GM20431 (cell line): ENCODE data around the gene GAS2.

ENCODE experiments used
- in situ Hi-C: fragments of 300-500 bp; cut with MseI, MboI; formaldehyde crosslinking; loops from one replicate; pipeline ENCODE4 v1.15.0; 2020; ENCODE audit warnings: low sequenced_read_pairs; ENCODE audit not compliant: unreplicated experiment

The GAS2 gene

GRCh38 chr11:22780952-22781593 is 114.7 kb downstream of the GAS2 start:
- in situ Hi-C loops, result loop anchor here (25.0 kb wide), 2 partner anchors 444 to 594 kb away; partner anchors contain the start of genes ANO5 and SLC17A6

GRCh38 chr11:22785251-22785650 is 118.8 kb downstream of the GAS2 start:
- in situ Hi-C loops, result loop anchor here (25.0 kb wide), 2 partner anchors 448 to 598 kb away; partner anchors contain the start of genes ANO5 and SLC17A6

DNA sequence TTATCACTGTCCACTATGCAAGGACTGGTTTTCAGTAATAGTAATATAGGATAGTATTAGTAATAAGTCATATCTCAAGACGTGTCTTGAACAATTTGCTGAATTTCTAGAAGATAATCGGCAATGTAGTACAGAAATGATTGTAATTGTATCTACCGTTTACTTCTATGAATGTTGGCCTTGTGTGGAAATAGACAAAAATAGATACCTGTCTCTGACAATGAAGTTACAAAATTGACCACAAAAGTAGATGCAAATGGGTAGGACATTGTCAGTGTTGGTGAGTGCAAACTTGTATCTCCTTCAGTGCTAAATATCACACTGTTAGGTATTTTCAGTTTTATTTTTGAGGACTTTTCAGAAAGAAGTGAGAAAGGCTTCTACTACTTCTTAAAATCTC is 120.1 kb downstream of the GAS2 start:
- in situ Hi-C loops, result loop anchor here (25.0 kb wide), 2 partner anchors 449 to 599 kb away; partner anchors contain the start of genes ANO5 and SLC17A6

DNA sequence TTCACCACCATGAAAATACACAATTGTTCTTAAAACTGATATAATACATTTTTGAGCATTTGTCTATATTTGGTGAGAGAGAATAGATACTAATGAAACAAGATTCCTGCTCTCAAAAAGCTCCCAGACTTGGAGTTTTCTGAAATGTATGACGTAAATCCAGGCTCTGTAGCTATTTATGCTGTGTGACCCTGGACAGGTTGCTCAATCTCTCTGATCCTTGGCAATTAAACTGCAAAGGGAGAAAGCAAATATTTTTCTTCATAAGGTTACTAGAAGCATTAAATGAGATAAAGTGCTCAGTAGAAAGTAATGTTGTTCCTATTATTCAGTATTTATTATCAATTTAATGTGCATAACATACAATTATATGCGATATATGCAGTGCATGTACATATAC is 120.6 kb downstream of the GAS2 start:
- in situ Hi-C loops, result loop anchor here (25.0 kb wide), 2 partner anchors 450 to 600 kb away; partner anchors contain the start of genes ANO5 and SLC17A6

GRCh38 chr11:22787551-22788162 is 121.2 kb downstream of the GAS2 start:
- in situ Hi-C loops, result loop anchor here (25.0 kb wide), 2 partner anchors 450 to 600 kb away; partner anchors contain the start of genes ANO5 and SLC17A6

GRCh38 chr11:22792497-22792896 is 126.1 kb downstream of the GAS2 start:
- in situ Hi-C loops, result loop anchor here (25.0 kb wide), 2 partner anchors 455 to 605 kb away; partner anchors contain the start of genes ANO5 and SLC17A6

GRCh38 chr11:22795914-22796313 is 129.5 kb downstream of the GAS2 start:
- in situ Hi-C loops, result loop anchor here (25.0 kb wide), 2 partner anchors 459 to 609 kb away; partner anchors contain the start of genes ANO5 and SLC17A6

DNA sequence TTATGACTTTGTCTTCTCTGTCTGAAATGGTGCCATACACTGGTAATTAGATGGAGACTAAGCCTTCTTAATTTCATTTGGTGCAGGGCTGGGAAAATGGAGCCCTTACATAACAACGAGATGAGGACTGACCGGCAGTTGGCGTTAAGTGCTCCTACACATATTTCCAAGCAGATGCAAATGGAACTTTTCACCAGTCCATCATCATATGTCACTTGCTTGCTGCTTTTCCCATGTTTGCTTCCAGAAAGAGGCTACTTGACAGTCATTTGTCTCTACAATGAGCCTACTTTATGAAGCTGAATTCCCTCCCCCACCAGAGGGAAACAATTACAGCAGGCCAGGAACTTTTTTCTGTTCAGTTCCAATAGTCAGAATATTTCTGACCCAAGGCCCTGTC is 130.6 kb downstream of the GAS2 start:
- in situ Hi-C loops, result loop anchor here (25.0 kb wide), 2 partner anchors 460 to 610 kb away; partner anchors contain the start of genes ANO5 and SLC17A6

- in situ Hi-C loops, result loop anchor here (25.0 kb wide), 2 partner anchors 462 to 612 kb away; partner anchors contain the start of genes ANO5 and SLC17A6
Observed at GRCh38 chr11:22798901-22799300, 132.5 kb downstream of the GAS2 start.

- in situ Hi-C loops, result no loop called here
Observed at GRCh38 chr11:22800482-22800881, 134.1 kb downstream of the GAS2 start.

DNA sequence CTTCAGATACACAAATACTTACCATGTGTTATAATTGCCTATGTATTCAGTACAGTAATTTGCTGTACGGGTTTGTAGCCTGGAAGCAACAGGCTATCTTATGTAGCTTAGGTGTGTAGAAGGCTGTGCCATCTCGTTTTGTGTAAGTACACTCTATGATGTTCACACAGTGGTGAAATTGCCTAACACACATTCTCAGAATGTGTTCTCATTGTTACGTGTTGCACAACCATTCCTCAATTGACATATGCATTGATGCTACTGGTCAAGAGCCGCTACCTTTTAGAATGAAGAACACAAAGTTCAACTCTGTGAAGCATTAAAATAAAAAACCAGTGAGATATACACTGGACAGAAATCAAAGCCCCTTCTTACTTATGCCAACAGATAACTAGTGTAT is 136.4 kb downstream of the GAS2 start:
- in situ Hi-C loops, result no loop called here

DNA sequence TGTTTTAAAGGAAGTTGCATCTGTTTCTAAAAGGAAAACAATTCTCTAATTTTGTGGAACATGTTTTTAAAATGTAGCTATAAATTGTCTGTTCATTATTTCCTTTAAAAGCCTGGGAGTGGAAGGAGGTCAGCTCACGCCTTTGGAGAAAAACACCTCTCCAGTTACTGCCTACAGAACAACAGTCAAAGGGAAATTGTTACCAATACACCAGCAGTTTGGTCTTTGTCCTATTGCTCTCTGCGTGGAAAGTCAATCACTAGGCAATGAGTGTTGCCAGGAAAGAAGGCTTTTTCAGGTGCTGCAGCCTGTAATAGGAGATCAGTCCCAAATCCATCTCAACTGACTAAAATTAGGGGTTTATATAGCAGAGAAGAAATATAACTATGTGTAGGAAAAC is 141.0 kb downstream of the GAS2 start:
- in situ Hi-C loops, result no loop called here

DNA sequence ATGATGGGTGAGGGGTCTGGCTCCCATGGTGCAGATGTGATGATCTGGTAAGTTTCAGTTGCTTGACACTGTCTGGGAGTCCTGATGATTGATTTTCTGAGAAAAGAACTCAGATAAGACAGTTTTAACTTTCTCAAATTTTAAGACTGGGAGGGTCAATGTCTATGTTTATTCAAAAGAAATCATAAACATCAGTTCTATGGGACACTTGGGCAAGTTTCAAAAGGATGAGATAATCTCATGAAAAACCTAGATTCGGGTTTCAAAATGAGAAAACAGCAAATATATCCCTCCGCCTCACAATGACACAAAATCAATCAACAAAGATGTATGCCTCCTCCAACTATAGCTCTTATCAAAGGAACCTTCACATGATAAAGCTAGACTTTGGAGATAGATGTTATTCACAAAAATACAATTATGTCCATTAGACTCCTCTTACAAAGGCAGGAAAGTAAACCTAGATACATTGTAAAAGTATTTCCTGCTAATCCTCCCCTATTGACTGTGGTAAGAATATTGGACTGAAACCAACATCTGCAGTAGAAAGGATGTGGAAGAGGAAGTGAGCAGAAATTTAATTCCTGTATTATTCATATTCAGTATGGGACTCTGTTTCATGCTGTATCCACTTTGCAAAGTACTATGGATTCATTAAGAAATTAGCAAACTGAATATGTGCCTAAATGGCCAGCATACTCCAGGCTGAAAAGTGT is 141.6 kb downstream of the GAS2 start:
- in situ Hi-C loops, result no loop called here

DNA sequence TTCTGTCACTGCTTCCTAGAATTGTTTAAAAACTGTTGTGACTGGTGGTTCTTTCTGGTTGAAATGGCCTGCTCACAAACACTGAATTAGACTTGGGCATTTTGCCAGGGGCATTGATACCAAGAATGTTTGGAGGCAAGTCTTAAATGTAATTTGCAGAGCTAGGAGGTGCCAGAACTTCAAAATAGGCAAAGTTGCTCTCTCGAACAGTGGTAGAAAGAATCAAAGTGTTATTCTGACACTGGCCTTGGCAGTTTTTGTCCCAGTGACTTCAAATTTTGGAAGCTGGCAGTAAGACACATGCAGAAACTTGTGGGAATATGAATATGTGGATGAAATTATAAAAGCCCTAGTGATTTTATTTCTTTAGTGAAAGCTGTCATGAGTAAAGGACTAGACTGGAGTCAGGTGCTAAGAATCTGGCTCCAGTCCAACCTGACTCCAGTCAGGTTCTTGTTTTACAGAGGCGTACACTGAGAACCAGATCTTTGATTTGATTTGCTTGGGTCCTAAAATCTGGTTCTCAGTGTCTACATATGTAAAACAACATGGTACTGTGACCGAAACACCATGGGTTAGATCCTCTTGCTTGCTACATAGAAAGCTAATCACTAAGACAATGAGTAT is 142.3 kb downstream of the GAS2 start:
- in situ Hi-C loops, result no loop called here

- in situ Hi-C loops, result no loop called here
Observed at GRCh38 chr11:22809893-22810292, 143.5 kb downstream of the GAS2 start.

DNA sequence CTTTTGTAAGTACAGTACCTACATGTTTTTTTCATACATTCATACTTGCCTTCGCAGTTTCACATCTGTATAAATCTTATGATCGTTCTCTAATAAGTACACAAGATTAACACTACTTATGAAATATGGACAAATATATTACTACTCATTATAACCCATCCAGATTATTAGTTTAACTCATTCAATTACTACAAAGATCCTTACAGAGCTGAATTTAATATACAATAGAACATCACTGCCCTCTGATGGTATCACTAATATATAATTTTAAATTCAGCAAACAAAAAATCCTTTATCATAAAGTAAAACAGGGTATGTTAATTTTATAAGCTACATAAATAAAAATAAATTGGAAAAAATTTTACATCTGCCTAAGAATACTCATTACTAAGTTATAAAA is 155.8 kb downstream of the GAS2 start:
- in situ Hi-C loops, result no loop called here

DNA sequence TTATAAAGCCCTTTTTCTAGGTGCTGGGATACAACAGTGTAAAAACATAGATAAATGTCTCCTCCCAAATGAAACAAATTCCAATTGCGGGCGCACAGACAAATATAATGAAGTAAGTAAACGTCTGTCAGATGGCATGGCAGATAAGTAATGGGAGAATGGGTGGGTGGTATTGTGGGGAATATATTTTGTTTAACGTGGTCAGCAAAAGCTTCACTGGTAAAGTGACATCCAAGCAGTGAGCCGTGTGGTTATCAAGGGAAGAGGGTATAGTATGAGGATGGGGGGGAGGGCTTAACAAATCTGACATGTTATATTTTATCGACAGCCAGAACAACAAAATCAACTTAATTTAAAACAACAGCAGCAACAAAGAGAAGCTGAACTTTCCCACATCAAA is 162.0 kb downstream of the GAS2 start:
- in situ Hi-C loops, result no loop called here

DNA sequence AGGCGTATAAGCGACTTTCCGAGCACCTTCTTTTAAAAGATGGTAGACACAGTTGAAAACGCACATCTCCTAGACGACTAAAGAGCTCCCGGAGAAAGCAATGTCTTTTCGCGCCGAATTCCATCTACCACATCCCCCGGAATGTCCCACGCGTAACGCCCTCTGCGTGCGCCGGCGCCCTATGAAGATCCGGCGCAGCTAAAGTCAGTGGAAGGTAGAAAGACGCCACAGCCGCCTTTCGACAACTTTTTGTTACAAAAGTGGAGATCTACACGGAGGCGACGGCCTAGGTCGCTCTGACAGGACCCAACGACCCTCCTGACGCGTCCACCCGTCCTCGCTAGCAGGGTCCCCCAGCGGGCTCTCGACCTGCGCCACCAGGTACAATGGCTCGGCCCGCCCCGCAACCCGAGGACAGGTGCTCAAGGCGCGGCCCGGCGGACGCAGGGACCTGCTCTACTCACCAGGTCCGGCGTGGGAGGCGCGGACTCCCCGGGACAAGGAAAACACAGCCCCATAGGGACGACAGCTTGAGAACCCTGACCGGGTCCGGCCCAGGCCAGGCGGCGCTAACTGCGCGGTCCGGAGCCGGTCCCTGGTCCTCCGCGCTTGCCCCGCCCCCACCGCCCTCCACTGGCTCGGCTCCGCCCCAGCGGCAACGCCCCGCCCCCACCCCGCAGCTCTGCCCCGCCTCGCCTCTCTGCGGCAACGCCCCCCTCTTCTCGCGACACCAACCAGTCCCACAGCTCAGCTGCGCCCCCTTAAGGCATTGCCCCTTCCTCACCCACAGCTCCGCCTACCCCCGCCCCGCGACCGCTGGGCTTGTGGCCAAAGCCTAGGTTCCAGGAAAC is 163.0 kb downstream of the GAS2 start, which contains the start of gene SVIP:
Gene SVIP, minus strand, starts transcription at position 571 of the 851 bp plus-strand sequence. Its CDS starts 53 bp downstream, at position 518.
- in situ Hi-C loops, result no loop called here

DNA sequence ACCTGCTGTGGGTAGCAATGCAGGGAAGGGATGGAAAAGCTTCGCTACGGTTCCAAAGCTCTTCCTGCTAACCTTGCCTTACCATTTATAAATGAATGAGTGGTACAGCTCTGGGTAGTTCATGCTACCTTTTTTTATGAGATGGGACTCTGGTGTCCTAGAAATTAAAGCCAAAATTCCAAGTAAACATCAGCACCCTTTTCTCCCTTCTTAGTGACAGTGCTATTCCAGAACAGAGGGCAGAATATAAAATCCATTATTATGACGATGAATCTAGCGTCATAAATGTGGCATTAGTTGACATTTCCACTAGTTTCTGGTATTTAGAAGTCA is 163.6 kb downstream of the GAS2 start:
- in situ Hi-C loops, result no loop called here
